HepG2 (cell line): Measurements from ENCODE around the gene TNS1. TPM values are rescaled to one million over a fixed set of nuclear protein-coding genes. Genes with fewer than 3 reads are reported as not detected.

Source experiments
- ATAC-seq: fragments of 200-7000 bp; cut with Tn5 transposase; 3 replicates; pipeline ENCODE4 v1.9.1; 2020; ENCODE audit warnings: mild to moderate bottlenecking, moderate library complexity
- BruUV-seq: library from RNA; stranded (reverse); fragments of 400-500 nt; replicated peaks from 2 replicates; lab custom pipeline; 2021; lab: Mats Ljungman, UMichigan
- CTCF ChIA-PET: fragments of 300-600 bp; formaldehyde crosslinking; extraction: SDS; loops from one replicate; lab custom pipeline; 2021; ENCODE audit warnings: low total read pairs, inconsistent platforms, low intra/inter-chr PET ratio; lab: Yijun Ruan, JAX
- POLR2A ChIA-PET: fragments of 350-600 bp; sonication (Branson Sonifier 250); formaldehyde crosslinking; loops from one replicate; lab custom pipeline; 2020; ENCODE audit warnings: antibody characterized with exemption, inconsistent platforms; lab: Yijun Ruan, JAX
- DNase-seq: peaks from one replicate; pipeline ENCODE4 v3.0.0-alpha.2; 2015; ENCODE audit warnings: low spot score
- FAIRE-seq: peaks from 3 replicates; lab custom pipeline; 2011; peaks lifted over from hg19 to GRCh38; lab: Jason Lieb, UNC
- H2AFZ ChIP-seq: one replicate; pipeline ENCODE4 v1.6.1; 2011; ENCODE audit warnings: low read length, inconsistent platforms
- H3K27ac ChIP-seq: fragments of 300-600 bp; 3 replicates; pipeline ENCODE4 v1.8.0; 2011; ENCODE audit warnings: mixed run types, mild to moderate bottlenecking, mixed read lengths, low read length, inconsistent platforms; ENCODE audit not compliant: insufficient read depth; ENCODE audit errors: extremely low read length
- H3K27me3 ChIP-seq, 2 experiments: fragments of 200-600 bp in 1 of 2; 2 replicates in 1 of 2; 3 replicates in 1 of 2; pipeline versions ENCODE4 v1.6.0 to v1.8.0; 2011; ENCODE audit warnings: low read length in 2 of 2, mild to moderate bottlenecking in 2 of 2, moderate library complexity in 2 of 2, inconsistent platforms in 1 of 2; ENCODE audit not compliant: insufficient read depth in 2 of 2, control insufficient read depth in 1 of 2
- H3K36me3 ChIP-seq, 2 experiments: fragments of 200-600 bp in 1 of 2; replicated peaks in 1 of 2; 2 replicates in 1 of 2; 3 replicates in 1 of 2; pipeline versions ENCODE4 v1.5.1 to v1.8.0; 2011; ENCODE audit warnings: low read length in 2 of 2, inconsistent platforms in 1 of 2; ENCODE audit not compliant: insufficient read depth in 2 of 2, control insufficient read depth in 1 of 2
- H3K4me1 ChIP-seq: 2 replicates; pipeline ENCODE4 v1.5.1; 2012; ENCODE audit warnings: low read length, inconsistent platforms; ENCODE audit not compliant: insufficient read depth
- H3K4me2 ChIP-seq: 2 replicates; pipeline ENCODE4 v1.6.0; 2011; ENCODE audit warnings: low read depth, low read length, inconsistent platforms
- H3K4me3 ChIP-seq, 3 experiments: fragments of 200-600 bp in 1 of 3; sonication (generic), shearing (Covaris generic) in 1 of 3; replicated peaks in 1 of 3; 2 replicates each; pipeline ENCODE4 v1.5.1; 2011 to 2016; ENCODE audit warnings: low read length in 3 of 3, inconsistent platforms in 2 of 3, low read depth in 2 of 3, mild to moderate bottlenecking in 2 of 3, control low read depth in 1 of 3, mixed read lengths in 1 of 3; ENCODE audit not compliant: insufficient read depth in 1 of 3
- H3K79me2 ChIP-seq: one replicate; pipeline ENCODE4 v1.6.1; 2011; ENCODE audit warnings: low read length, inconsistent platforms; ENCODE audit not compliant: insufficient read depth
- H3K9ac ChIP-seq: 2 replicates; pipeline ENCODE4 v1.6.0; 2011; ENCODE audit warnings: mild to moderate bottlenecking, low read depth, low read length, inconsistent platforms; ENCODE audit not compliant: insufficient read depth
- H3K9me3 ChIP-seq: 2 replicates; pipeline ENCODE4 v1.5.1; 2012; ENCODE audit warnings: mild to moderate bottlenecking, low read length
- H4K20me1 ChIP-seq: 2 replicates; pipeline ENCODE4 v1.6.0; 2011; ENCODE audit warnings: inconsistent platforms, mild to moderate bottlenecking, low read length, moderate library complexity; ENCODE audit not compliant: insufficient read depth
- ATAD3A ChIP-seq: sonication (generic); formaldehyde crosslinking; IDR thresholded peaks from 2 replicates; pipeline ENCODE4 v1.4.0; 2020; ENCODE audit warnings: missing genetic modification reagents
- ATRX ChIP-seq: sonication (generic); formaldehyde crosslinking; IDR thresholded peaks from 2 replicates; pipeline ENCODE4 v1.4.0; 2020; ENCODE audit warnings: missing genetic modification reagents, borderline replicate concordance
- ELF3 ChIP-seq: IDR thresholded peaks from 2 replicates; pipeline ENCODE4 v1.6.1; 2016; ENCODE audit warnings: missing genetic modification reagents, missing compliant biosample characterization
- ELF4 ChIP-seq: sonication (generic); formaldehyde crosslinking; IDR thresholded peaks from 2 replicates; pipeline ENCODE4 v1.5.0; 2020; ENCODE audit warnings: missing genetic modification reagents, mild to moderate bottlenecking, moderate library complexity, borderline replicate concordance
- FOXA3 ChIP-seq: IDR thresholded peaks from 2 replicates; pipeline ENCODE4 v1.6.1; 2016; ENCODE audit warnings: missing genetic modification reagents, missing compliant biosample characterization
- IKZF5 ChIP-seq: IDR thresholded peaks from 2 replicates; pipeline ENCODE4 v1.6.1; 2018; ENCODE audit warnings: missing genetic modification reagents, mild to moderate bottlenecking, missing compliant biosample characterization
- KDM6A ChIP-seq: IDR thresholded peaks from 2 replicates; pipeline ENCODE4 v1.6.1; 2016; ENCODE audit warnings: low read depth
- LRRFIP1 ChIP-seq: sonication (generic); formaldehyde crosslinking; conservative IDR thresholded peaks from 2 replicates; pipeline ENCODE4 v1.4.0; 2020; ENCODE audit warnings: missing genetic modification reagents
- MXD1 ChIP-seq: sonication (generic); formaldehyde crosslinking; IDR thresholded peaks from 2 replicates; pipeline ENCODE4 v1.4.0; 2020; ENCODE audit warnings: mild to moderate bottlenecking, missing genetic modification reagents
- NFIB ChIP-seq: sonication (generic); formaldehyde crosslinking; IDR thresholded peaks from 2 replicates; pipeline ENCODE4 v1.9.0; 2021; ENCODE audit warnings: missing genetic modification reagents, mild to moderate bottlenecking, borderline replicate concordance
- SIX1 ChIP-seq: sonication (generic); formaldehyde crosslinking; IDR thresholded peaks from 2 replicates; pipeline ENCODE4 v1.4.0; 2020; ENCODE audit warnings: missing genetic modification reagents, borderline replicate concordance
- TRIM22 ChIP-seq: fragments of 450-650 bp; IDR thresholded peaks from 2 replicates; pipeline ENCODE4 v1.6.1; 2017
- ZBTB8A ChIP-seq: sonication (generic); formaldehyde crosslinking; IDR thresholded peaks from 2 replicates; pipeline ENCODE4 v1.4.0; 2020; ENCODE audit warnings: mild to moderate bottlenecking, low read depth, missing genetic modification reagents, borderline replicate concordance
- ZNF496 ChIP-seq: sonication (generic); formaldehyde crosslinking; IDR thresholded peaks from 2 replicates; pipeline ENCODE4 v1.8.1; 2023; ENCODE audit warnings: mild to moderate bottlenecking, moderate library complexity, missing genetic modification reagents; ENCODE audit not compliant: insufficient replicate concordance
- ZNF589 ChIP-seq: sonication (generic); formaldehyde crosslinking; conservative IDR thresholded peaks from 2 replicates; pipeline ENCODE4 v1.8.0; 2022; ENCODE audit warnings: mild to moderate bottlenecking, moderate library complexity, missing genetic modification reagents
- ZNF746 ChIP-seq: sonication (generic); formaldehyde crosslinking; IDR thresholded peaks from 2 replicates; pipeline ENCODE4 v1.8.0; 2022; ENCODE audit warnings: mild to moderate bottlenecking, missing genetic modification reagents
- ZNF800 ChIP-seq: sonication (generic); formaldehyde crosslinking; IDR thresholded peaks from 2 replicates; pipeline ENCODE4 v1.4.0; 2020; ENCODE audit warnings: missing genetic modification reagents
- WGBS: methylation state at CpG from one replicate; pipeline ENCODE4 v1.1.6; 2017; ENCODE audit warnings: low lambda C conversion rate; 5-methylcytosine and 5-hydroxymethylcytosine counted together
- in situ Hi-C: cut with HindIII; loops from 2 replicates; pipeline ENCODE4 v1.10.0; 2017; ENCODE audit warnings: low pct_unique_long_range_greater_than_20kb; ENCODE audit not compliant: extremely low pct_ligation_motif_present
- intact Hi-C: fragments of 100-400 bp; cut with micrococcal nuclease; formaldehyde crosslinking; loops from one replicate; pipeline ENCODE4 v1.10.0; 2022; ENCODE audit not compliant: unreplicated experiment
- polyA plus RNA-seq, 8 experiments: library from polyadenylated mRNA; depleted of rRNA in 3 of 8; stranded (reverse) in 7 of 8; unstranded in 1 of 8; fragments of >200 nt; fragmentation: Illumina TruSeq in 4 of 8; extraction: Trizol in 4 of 8; gene quantifications; 2 replicates each; pipeline versions ENCODE4 v1.2.1 to v1.2.3, GENCODE V29; 2011 to 2016; ENCODE audit warnings: low read depth in 4 of 8, missing spikeins in 1 of 8, mixed read lengths in 1 of 8; ENCODE audit not compliant: insufficient read depth in 1 of 8
- total RNA-seq, 5 experiments: library from RNA; depleted of rRNA; stranded (reverse); fragments of >200 nt; fragmentation: Illumina TruSeq; extraction: Trizol; gene quantifications; 2 replicates each; pipeline ENCODE4 v1.2.3, GENCODE V29; 2016; ENCODE audit warnings: low read depth in 1 of 5

Gene TNS1
- total and polyA plus RNA-seq, 2 of the 13 experiments (the other 11 are each of a cell fraction or from before 2014, with no cell fraction given), result 1.9 to 118 TPM

GRCh38 chr2:217905896-217906295 lies 96.9 kb downstream of the TNS1 start:
- no peak overlapping the region for H3K9ac ChIP-seq
- no peak for DNase-seq
- ChIA-PET CTCF (no interaction called here), POLR2A (no interaction called here)
- BruUV-seq, result no TSS peak
- H3K27me3 ChIP-seq, result no peaks in the 10 kb centered on the region
- FAIRE-seq, result no peak
- no peak for ATAC-seq
- no peaks in the 10 kb centered on the region; a peak in 1 of 5 replicates for H3K36me3 ChIP-seq
- no peak overlapping the region for H3K27ac ChIP-seq
- H3K4me3 ChIP-seq, result no peak overlapping the region
- no peak overlapping the region for H3K4me2 ChIP-seq
- H3K4me1 ChIP-seq, result peaks cover 82% of the 10 kb centered on the region
- peaks cover 10% of the 10 kb centered on the region for H3K79me2 ChIP-seq
- no peak overlapping the region for H2AFZ ChIP-seq
- WGBS, result 91% methylated on average over 9 of the region's 9 CpGs
- in situ Hi-C loops (no loop called here), intact Hi-C loops (no loop called here)
- TF ChIP-seq ATRX (no peak), FOXA3 (CRISPR knock-in tag) (no peak), KDM6A (no peak), ZBTB8A (CRISPR knock-in tag) (no peak), LRRFIP1 (CRISPR knock-in tag) (no peak), ZNF589 (CRISPR knock-in tag) (no peak), ZNF746 (CRISPR knock-in tag) (no peak), ZNF800 (CRISPR knock-in tag) (no peak), NFIB (no peak), ZNF496 (CRISPR knock-in tag) (no peak), IKZF5 (CRISPR knock-in tag) (no peak), ATAD3A (CRISPR knock-in tag) (no peak), SIX1 (CRISPR knock-in tag) (no peak), ELF3 (no peak), MXD1 (CRISPR knock-in tag) (no peak), TRIM22 (no peak), ELF4 (no peak)
- no peaks in the 10 kb centered on the region for H4K20me1 ChIP-seq
- no peaks in the 10 kb centered on the region for H3K9me3 ChIP-seq
